ENCODE measurements around the gene SLC14A1.

SLC14A1 gene

GRCh38 chr18:45793264-45793965 lies 69.4 kb downstream of the SLC14A1 start:
- H3K79me2 ChIP-seq (ENCODE audit: low read length), result no peaks in the 10 kb centered on the region
- no peak overlapping the region for H3K4me3 ChIP-seq (ENCODE audit: low read length)
- no peaks in the 10 kb centered on the region for H4K20me1 ChIP-seq (ENCODE audit: insufficient read depth, low read length)
- no peaks in the 10 kb centered on the region for H3K9me3 ChIP-seq (replicated peaks; ENCODE audit: insufficient read depth, low read length)
- no peaks in the 10 kb centered on the region for H3F3A ChIP-seq (ENCODE audit: insufficient read depth, low read length)
- H3K9ac ChIP-seq (ENCODE audit: low read length), result no peak overlapping the region
- no peak for DNase-seq
- no peaks in the 10 kb centered on the region for H3K36me3 ChIP-seq (replicated peaks; ENCODE audit: insufficient read depth, low read length)
- no peak overlapping the region for H3K27ac ChIP-seq (ENCODE audit: low read length)
- H3K27me3 ChIP-seq (replicated peaks; ENCODE audit: insufficient read depth, low read length), result no peaks in the 10 kb centered on the region
- no peaks in the 10 kb centered on the region for H3K9me2 ChIP-seq (replicated peaks; ENCODE audit: insufficient read depth, low read length)
- H2AFZ ChIP-seq (ENCODE audit: low read length), result no peak overlapping the region
- H3K4me1 ChIP-seq (ENCODE audit: low read length), result no peaks in the 10 kb centered on the region
- no peak overlapping the region for H3K4me2 ChIP-seq (ENCODE audit: low read depth, low read length)
- TF ChIP-seq, protein P1, sequence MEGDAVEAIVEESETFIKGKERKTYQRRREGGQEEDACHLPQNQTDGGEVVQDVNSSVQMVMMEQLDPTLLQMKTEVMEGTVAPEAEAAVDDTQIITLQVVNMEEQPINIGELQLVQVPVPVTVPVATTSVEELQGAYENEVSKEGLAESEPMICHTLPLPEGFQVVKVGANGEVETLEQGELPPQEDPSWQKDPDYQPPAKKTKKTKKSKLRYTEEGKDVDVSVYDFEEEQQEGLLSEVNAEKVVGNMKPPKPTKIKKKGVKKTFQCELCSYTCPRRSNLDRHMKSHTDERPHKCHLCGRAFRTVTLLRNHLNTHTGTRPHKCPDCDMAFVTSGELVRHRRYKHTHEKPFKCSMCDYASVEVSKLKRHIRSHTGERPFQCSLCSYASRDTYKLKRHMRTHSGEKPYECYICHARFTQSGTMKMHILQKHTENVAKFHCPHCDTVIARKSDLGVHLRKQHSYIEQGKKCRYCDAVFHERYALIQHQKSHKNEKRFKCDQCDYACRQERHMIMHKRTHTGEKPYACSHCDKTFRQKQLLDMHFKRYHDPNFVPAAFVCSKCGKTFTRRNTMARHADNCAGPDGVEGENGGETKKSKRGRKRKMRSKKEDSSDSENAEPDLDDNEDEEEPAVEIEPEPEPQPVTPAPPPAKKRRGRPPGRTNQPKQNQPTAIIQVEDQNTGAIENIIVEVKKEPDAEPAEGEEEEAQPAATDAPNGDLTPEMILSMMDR (IDR thresholded peaks at IDR 0.05; ENCODE audit: low read length), result no peak
- TF ChIP-seq EZH2 (optimal IDR thresholded peaks at IDR 0.05; ENCODE audit: low read depth, low read length) (no peak), EZH2phosphoT487 (IDR thresholded peaks at IDR 0.05; ENCODE audit: low read length) (no peak)

GRCh38 chr18:45801416-45802004 lies 77.5 kb downstream of the SLC14A1 start:
- Histone ChIP-seq H3K4me3 (ENCODE audit: low read length) (no peak overlapping the region), H4K20me1 (ENCODE audit: insufficient read depth, low read length) (no peaks in the 10 kb centered on the region), H3K79me2 (ENCODE audit: low read length) (no peaks in the 10 kb centered on the region), H3F3A (ENCODE audit: insufficient read depth, low read length) (no peaks in the 10 kb centered on the region), H3K9me2 (replicated peaks; ENCODE audit: insufficient read depth, low read length) (no peaks in the 10 kb centered on the region), H3K27me3 (replicated peaks; ENCODE audit: insufficient read depth, low read length) (no peaks in the 10 kb centered on the region), H3K9me3 (replicated peaks; ENCODE audit: insufficient read depth, low read length) (no peaks in the 10 kb centered on the region), H3K4me2 (ENCODE audit: low read depth, low read length) (no peak overlapping the region), H2AFZ (ENCODE audit: low read length) (no peak overlapping the region), H3K27ac (ENCODE audit: low read length) (no peak overlapping the region), H3K36me3 (replicated peaks; ENCODE audit: insufficient read depth, low read length) (no peaks in the 10 kb centered on the region), H3K9ac (ENCODE audit: low read length) (no peak overlapping the region), H3K4me1 (ENCODE audit: low read length) (no peaks in the 10 kb centered on the region)
- DNase-seq, result no peak
- no peak for TF ChIP-seq EZH2phosphoT487 (IDR thresholded peaks at IDR 0.05; ENCODE audit: low read length)
- TF ChIP-seq, protein P1 (IDR thresholded peaks at IDR 0.05; ENCODE audit: low read length), result no peak
- no peak for TF ChIP-seq EZH2 (optimal IDR thresholded peaks at IDR 0.05; ENCODE audit: low read depth, low read length)
